T-cell (primary cell): Measurements from ENCODE around the gene LCN15. TPM values are rescaled to one million over a fixed set of nuclear protein-coding genes. Genes with fewer than 3 reads are reported as not detected.
"Not testable (repeated sequence)": the region's sequence is repeated elsewhere in the genome, so short reads cannot be mapped to it uniquely, and the experiment has no call there.

ENCODE experiments used
- ATAC-seq, 4 experiments: fragments of 200-7000 bp in 3 of 4; fragments of 150-1000 bp in 1 of 4; cut with Tn5 transposase; replicated peaks in 1 of 4; 1 replicate in 3 of 4; 2 replicates in 1 of 4; pipeline ENCODE4 v1.10.0; 2021; ENCODE audit warnings: moderate library complexity in 3 of 4, mild to moderate bottlenecking in 2 of 4, moderate number of reproducible peaks in 1 of 4
- CTCF ChIA-PET, 2 donors: fragments of 300-600 bp; sonication (Branson Sonifier 250); formaldehyde crosslinking; loops; one replicate each; lab custom pipeline; 2022; ENCODE audit warnings: antibody characterized with exemption in 2 of 2; lab: Charles Lee
- POLR2A ChIA-PET, 2 donors: fragments of 300-600 bp; sonication (Branson Sonifier 250); formaldehyde crosslinking; loops; one replicate each; lab custom pipeline; 2022; ENCODE audit warnings: antibody characterized with exemption in 2 of 2; lab: Charles Lee
- DNase-seq, 35 experiments: peaks; one replicate each; pipeline versions ENCODE4 v3.0.0 to v3.0.0-alpha.2; 2013 to 2023
- H3K27ac ChIP-seq: one replicate; pipeline ENCODE4 v1.5.1; 2013; ENCODE audit warnings: low read length
- H3K27me3 ChIP-seq, 2 experiments: replicated peaks in 1 of 2; 1 replicate in 1 of 2; 2 replicates in 1 of 2; pipeline versions ENCODE4 v1.6.1 to v1.7.0; 2013; ENCODE audit warnings: low read length in 1 of 2, mixed read lengths in 1 of 2; ENCODE audit not compliant: control insufficient read depth in 2 of 2, insufficient read depth in 2 of 2; ENCODE audit errors: extremely low read depth in 1 of 2
- H3K36me3 ChIP-seq, 2 donors: 1 replicate in 1 of 2; 2 replicates in 1 of 2; pipeline versions ENCODE4 v1.6.1 to v1.7.0; 2013; ENCODE audit warnings: low read length in 1 of 2; ENCODE audit not compliant: control insufficient read depth in 2 of 2, insufficient read depth in 1 of 2; ENCODE audit errors: extremely low read depth in 1 of 2
- H3K4me1 ChIP-seq, 2 experiments: 1 replicate in 1 of 2; 2 replicates in 1 of 2; pipeline versions ENCODE4 v1.6.1 to v1.7.0; 2013; ENCODE audit warnings: low read length in 2 of 2, mixed read lengths in 1 of 2; ENCODE audit not compliant: insufficient read depth in 2 of 2, control insufficient read depth in 1 of 2; ENCODE audit errors: extremely low read depth in 1 of 2
- H3K4me3 ChIP-seq, 2 donors: 1 replicate in 1 of 2; 2 replicates in 1 of 2; pipeline versions ENCODE4 v1.5.1 to v1.7.0; 2013; ENCODE audit warnings: mild to moderate bottlenecking in 2 of 2, low read length in 1 of 2, moderate library complexity in 1 of 2; ENCODE audit not compliant: control insufficient read depth in 1 of 2; ENCODE audit errors: extremely low read depth in 1 of 2
- H3K9me3 ChIP-seq: 2 replicates; pipeline ENCODE4 v1.7.0; 2013
- H3K27ac Mint-ChIP-seq, 2 donors: one replicate each; pipeline ENCODE4 v1.8.0; 2020 to 2021; ENCODE audit warnings: mild to moderate bottlenecking in 2 of 2, mixed read lengths in 2 of 2
- H3K27me3 Mint-ChIP-seq, 2 donors: one replicate each; pipeline ENCODE4 v1.8.0; 2021 to 2022; ENCODE audit warnings: mixed read lengths in 2 of 2
- H3K36me3 Mint-ChIP-seq: one replicate; pipeline ENCODE4 v1.8.0; 2021; ENCODE audit warnings: mixed read lengths
- H3K4me1 Mint-ChIP-seq, 3 donors: one replicate each; pipeline ENCODE4 v1.8.0; 2020 to 2022; ENCODE audit warnings: mixed read lengths in 3 of 3, mild to moderate bottlenecking in 1 of 3
- H3K4me3 Mint-ChIP-seq, 3 donors: one replicate each; pipeline ENCODE4 v1.8.0; 2020 to 2022; ENCODE audit warnings: mild to moderate bottlenecking in 3 of 3, mixed read lengths in 3 of 3, moderate library complexity in 3 of 3
- H3K9me3 Mint-ChIP-seq, 3 donors: one replicate each; pipeline ENCODE4 v1.8.0; 2020 to 2022; ENCODE audit warnings: mixed read lengths in 3 of 3
- WGBS: methylation state at CpG from one replicate; pipeline ENCODE4 v1.1.5; 2013; ENCODE audit warnings: missing lambda C conversion rate; ENCODE audit not compliant: insufficient coverage; 5-methylcytosine and 5-hydroxymethylcytosine counted together
- total RNA-seq, 35 experiments: library from RNA in 6 of 35; stranded (reverse) in 6 of 35; fragments of 120-200 nt in 1 of 35; gene quantifications; one replicate each; pipeline versions ENCODE4 v1.2.1 to v1.2.4 and lab custom pipeline; 2013 to 2026

LCN15 gene
- total RNA-seq, 5 donors from 2014 or later (not counting 1 experiment from before 2014, with no cell fraction given): not detected

DNA sequence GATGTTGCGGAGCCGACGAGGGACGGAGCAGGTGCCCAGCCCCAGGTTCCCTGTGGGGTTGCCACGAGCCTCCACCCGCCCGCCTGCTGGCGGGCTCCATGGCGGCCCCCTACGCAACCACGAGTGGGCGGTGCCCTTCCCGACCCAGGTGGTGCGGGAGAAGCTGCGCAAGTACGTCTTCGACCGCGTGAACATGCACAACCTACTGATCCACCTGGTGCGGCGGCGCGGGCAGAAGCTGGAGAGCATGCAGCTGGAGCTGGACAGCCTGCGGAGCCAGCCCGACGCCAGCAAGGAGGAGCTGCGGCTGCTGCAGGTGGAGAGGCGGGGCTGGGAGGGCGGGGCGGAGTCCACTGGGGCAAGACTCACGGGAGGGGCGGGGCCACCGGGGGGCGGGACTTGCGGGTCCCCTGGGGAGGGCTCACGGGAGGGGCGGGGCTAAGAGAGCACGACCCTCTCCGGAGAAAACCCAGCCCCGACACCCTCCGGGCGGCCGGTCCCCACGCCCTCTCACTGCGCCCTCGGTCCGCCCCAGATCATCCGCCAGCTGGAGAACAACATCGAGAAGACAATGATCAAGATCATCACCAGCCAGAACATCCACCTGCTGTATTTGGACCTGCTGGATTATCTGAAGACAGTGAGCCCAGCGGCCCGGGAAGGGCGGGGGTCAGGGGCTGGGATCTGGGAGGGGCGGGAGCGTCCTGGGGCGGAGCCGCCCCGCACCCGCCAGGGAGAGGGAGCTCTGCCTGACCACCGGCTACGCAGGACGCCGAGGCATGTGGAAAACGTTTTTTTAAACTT is 35.7 kb upstream of the LCN15 start:
- Histone ChIP-seq H3K4me1 (peaks cover 4 to 36% of the 10 kb centered on the region in 2 experiments), H3K4me3 (peak overlapping the region; percentile 64 to 71), H3K27me3 (peaks cover 0 to 32% of the 10 kb centered on the region in 2 experiments), H3K27ac (no peak overlapping the region), H3K36me3 (no peaks in the 10 kb centered on the region), H3K9me3 (no peaks in the 10 kb centered on the region)
- ChIA-PET CTCF (interaction anchor here in 1 of 2 donors (0.5 to 0.6 kb wide), 2 partner anchors 271 to 387 kb away, joined by 3 to 4 read pairs; no protein-coding TSS in a partner anchor), POLR2A (interaction anchor here (0.5 to 0.7 kb wide), 5 partner anchors 11 to 333 kb away, joined by 3 to 9 read pairs (median 3); no protein-coding TSS in a partner anchor)
- DNase-seq: peak; percentile 70 to 96 (median 85)
- H3K4me1 Mint-ChIP-seq: peaks cover 31 to 35% (median 34%) of the 10 kb centered on the region in 3 donors
- H3K36me3 Mint-ChIP-seq: no peaks in the 10 kb centered on the region
- ATAC-seq: peak; percentile 77 to 88 (median 82)
- peak overlapping the region in 1 of 2 donors; percentile 58 for H3K27ac Mint-ChIP-seq
- WGBS: under 1% methylated on average over 45 of the region's 63 CpGs
- peak overlapping the region; percentile 78 to 81 (median 78) for H3K4me3 Mint-ChIP-seq
- H3K9me3 Mint-ChIP-seq: no peaks in the 10 kb centered on the region
- H3K27me3 Mint-ChIP-seq: peaks cover 0 to 2% of the 10 kb centered on the region in 2 donors

DNA sequence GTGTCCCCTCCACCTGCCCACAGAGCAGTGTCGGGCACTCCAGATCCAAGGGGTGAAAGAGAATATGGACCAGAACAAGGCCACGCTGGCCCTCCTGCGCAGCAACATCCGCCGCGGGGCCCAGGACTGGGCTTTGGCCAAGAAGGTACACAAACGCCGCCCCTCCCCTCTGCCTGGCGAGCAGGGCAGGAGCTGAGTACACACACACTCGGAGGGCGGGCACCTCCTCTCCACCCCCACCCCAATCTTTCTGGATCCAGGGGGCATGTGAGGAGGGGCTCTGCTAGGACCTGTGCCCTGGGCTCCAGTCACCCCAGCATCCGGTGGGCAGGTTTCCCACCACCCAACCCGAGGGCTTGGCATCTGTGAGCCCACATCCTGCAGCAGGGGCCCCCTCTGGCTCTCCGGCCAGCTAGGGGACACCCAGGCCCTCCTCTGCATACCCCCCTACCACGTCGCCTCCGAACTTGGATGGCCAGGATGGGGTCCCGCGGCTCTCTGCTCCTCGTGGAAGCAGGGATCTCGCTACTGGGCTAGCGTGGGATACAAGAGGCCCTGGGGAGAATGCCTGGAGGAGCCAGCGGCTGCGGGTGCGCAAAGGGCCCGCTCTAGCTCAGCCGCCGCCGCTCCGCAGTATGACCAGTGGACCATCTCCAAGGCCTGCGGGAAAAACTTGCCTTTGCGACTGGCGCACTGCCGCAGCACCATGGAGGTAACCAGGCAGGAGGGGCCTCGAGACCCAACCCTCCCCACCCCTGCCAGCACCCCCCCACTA is 34.9 kb upstream of the LCN15 start:
- Histone ChIP-seq H3K9me3 (no peaks in the 10 kb centered on the region), H3K36me3 (no peaks in the 10 kb centered on the region), H3K4me3 (peak overlapping the region; percentile 64 to 71), H3K27me3 (peaks cover 0 to 32% of the 10 kb centered on the region in 2 experiments), H3K4me1 (peaks cover 4 to 36% of the 10 kb centered on the region in 2 experiments), H3K27ac (no peak overlapping the region)
- Mint-ChIP-seq H3K9me3 (no peaks in the 10 kb centered on the region), H3K36me3 (no peaks in the 10 kb centered on the region), H3K27ac (no peak overlapping the region), H3K4me1 (peaks cover 31 to 35% (median 34%) of the 10 kb centered on the region in 3 donors), H3K27me3 (peaks cover 0 to 2% of the 10 kb centered on the region in 2 donors), H3K4me3 (peak overlapping the region; percentile 39 to 81 (median 78))
- ATAC-seq (no peak), DNase-seq (no peak)
- WGBS: 24% methylated on average over 28 of the region's 35 CpGs
- CTCF ChIA-PET: interaction anchor here in 1 of 2 donors (0.6 kb wide), 1 partner anchor 386 kb away, joined by 4 read pairs; no protein-coding TSS in a partner anchor
- POLR2A ChIA-PET: interaction anchor here (0.7 kb wide), 2 partner anchors 192 to 288 kb away, joined by 3 read pairs; no protein-coding TSS in a partner anchor

DNA sequence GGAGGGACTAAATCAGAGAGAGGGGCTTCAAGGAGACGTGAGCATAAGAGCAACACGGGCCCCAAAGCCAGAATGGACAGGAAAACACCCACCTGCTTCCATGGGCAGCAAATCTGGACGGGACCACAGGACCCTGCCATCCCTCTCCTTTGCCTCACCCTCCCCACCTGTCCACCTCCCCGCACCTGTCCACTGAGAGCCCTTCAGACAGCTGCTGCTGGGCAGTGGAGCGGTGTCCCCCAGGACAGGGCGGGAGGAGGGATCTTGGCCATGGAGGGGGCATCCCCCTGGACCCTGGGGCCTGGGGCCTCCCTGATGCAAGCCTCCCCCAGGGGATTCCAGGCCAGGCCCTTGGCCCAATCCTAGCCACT is 34.4 kb upstream of the LCN15 start:
- ATAC-seq: no peak
- POLR2A ChIA-PET: no interaction called here
- H3K4me3 ChIP-seq: no peak overlapping the region
- WGBS: 90% methylated on average over 2 of the region's 6 CpGs
- H3K36me3 ChIP-seq: no peaks in the 10 kb centered on the region
- H3K4me1 ChIP-seq: peaks cover 4 to 36% of the 10 kb centered on the region in 2 experiments
- no peaks in the 10 kb centered on the region for H3K9me3 Mint-ChIP-seq
- peaks cover 31 to 35% (median 31%) of the 10 kb centered on the region in 3 donors for H3K4me1 Mint-ChIP-seq
- no peaks in the 10 kb centered on the region for H3K9me3 ChIP-seq
- peaks cover 0 to 32% of the 10 kb centered on the region in 2 experiments for H3K27me3 ChIP-seq
- DNase-seq: no peak
- no peak overlapping the region for H3K27ac Mint-ChIP-seq
- peaks cover 0 to 2% of the 10 kb centered on the region in 2 donors for H3K27me3 Mint-ChIP-seq
- no peak overlapping the region for H3K27ac ChIP-seq
- no peak overlapping the region for H3K4me3 Mint-ChIP-seq
- no peaks in the 10 kb centered on the region for H3K36me3 Mint-ChIP-seq
- CTCF ChIA-PET: no interaction called here

DNA sequence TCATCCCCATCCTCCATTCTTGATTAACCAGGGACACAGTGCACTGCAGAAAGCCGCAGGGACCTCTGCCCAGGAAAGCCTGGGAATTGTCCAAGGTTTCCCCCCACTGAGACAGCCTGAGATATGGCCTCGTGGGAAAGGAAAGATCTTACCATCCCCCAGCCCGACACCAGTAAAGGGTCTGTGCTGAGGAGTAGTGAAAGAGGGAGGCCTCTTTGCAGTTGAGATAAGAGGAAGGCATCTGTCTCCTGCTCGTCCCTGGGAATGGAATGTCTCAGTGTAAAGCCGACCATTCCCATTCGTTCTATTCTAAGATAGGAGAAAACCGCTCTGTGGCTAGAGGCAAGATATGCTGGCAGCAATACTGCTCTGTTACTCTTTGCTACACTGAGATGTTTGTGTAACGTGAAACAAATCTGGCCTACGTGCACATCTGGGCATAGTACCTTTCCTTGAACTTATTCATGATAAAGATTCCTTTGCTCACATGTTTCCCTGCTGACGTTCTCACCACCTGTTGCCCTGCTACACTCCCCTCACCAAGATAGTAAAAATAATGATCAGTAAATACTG is 32.5 kb upstream of the LCN15 start:
- peaks cover 4 to 49% of the 10 kb centered on the region in 2 experiments for H3K4me1 ChIP-seq
- H3K4me3 ChIP-seq, ATAC-seq, DNase-seq, POLR2A ChIA-PET, H3K9me3 Mint-ChIP-seq, H3K9me3 ChIP-seq, H3K36me3 ChIP-seq, H3K36me3 Mint-ChIP-seq, CTCF ChIA-PET, H3K27ac ChIP-seq, H3K27ac Mint-ChIP-seq, H3K27me3 Mint-ChIP-seq: not testable (repeated sequence)
- Mint-ChIP-seq H3K4me1 (peaks cover 36 to 44% (median 38%) of the 10 kb centered on the region in 3 donors), H3K4me3 (peak overlapping the region in 1 of 3 donors; percentile 28)
- WGBS: 72% methylated on average over 4 of the region's 10 CpGs
- H3K27me3 ChIP-seq: peaks cover 0 to 27% of the 10 kb centered on the region in 2 experiments

DNA sequence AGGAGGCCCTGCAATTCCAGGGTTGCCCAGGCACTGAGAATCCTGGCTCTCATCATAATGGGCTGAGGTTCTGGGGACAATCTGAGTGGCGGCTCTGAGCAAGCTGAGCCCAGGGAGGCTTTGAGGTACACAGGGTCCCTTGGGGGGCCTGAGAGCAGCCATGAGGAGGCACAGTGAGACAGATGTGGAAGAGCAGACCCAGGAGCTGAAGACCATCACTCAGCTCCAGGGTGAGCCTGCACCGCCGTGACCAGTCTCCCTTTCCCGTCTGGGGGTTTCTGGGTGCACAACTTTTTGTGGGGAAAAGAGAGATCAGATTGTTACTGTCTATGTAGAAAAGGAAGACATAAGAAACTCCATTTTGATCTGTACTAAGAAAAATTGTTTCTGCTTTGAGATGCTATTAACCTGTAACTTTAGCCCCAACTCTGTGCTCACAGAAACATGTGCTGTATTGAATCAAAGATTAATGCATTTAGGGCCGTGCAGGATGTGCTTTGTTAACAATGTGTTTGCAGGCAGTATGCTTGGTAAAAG is 32.0 kb upstream of the LCN15 start, which contains the start of gene CCDC183:
CCDC183 (plus strand) TSS at position 101 of the 537 bp plus-strand sequence; CDS start at position 161, 60 bp downstream.
- H3K36me3 ChIP-seq: peaks cover 0 to 7% of the 10 kb centered on the region in 2 donors
- peaks cover 0 to 24% of the 10 kb centered on the region in 2 experiments for H3K27me3 ChIP-seq
- no peak for ATAC-seq
- DNase-seq: no peak
- Mint-ChIP-seq H3K27me3 (peaks cover 0 to 2% of the 10 kb centered on the region in 2 donors), H3K27ac (peak within 1 kb of the TSS; percentile 17 to 39), H3K36me3 (peaks cover 5% of the 10 kb centered on the region), H3K9me3 (no peaks in the 10 kb centered on the region), H3K4me3 (peak within 1 kb of the TSS in 1 of 3 donors; percentile 28), H3K4me1 (peaks cover 37 to 44% (median 38%) of the 10 kb centered on the region in 3 donors)
- H3K4me3 ChIP-seq: no peak within 1 kb of the TSS
- POLR2A ChIA-PET: no interaction called here
- H3K4me1 ChIP-seq: peaks cover 6 to 52% of the 10 kb centered on the region in 2 experiments
- CTCF ChIA-PET: no interaction called here
- 77% methylated on average over 4 of the region's 5 CpGs for WGBS
- H3K9me3 ChIP-seq: no peaks in the 10 kb centered on the region
- H3K27ac ChIP-seq: no peak within 1 kb of the TSS
